NCI-H187 (cell line): Measurements from ENCODE around the gene EDRF1.

Experiments used
- DNase-seq, 2 experiments: peaks; one replicate each; lab custom pipeline; 2025; lab: John Stamatoyannopoulos, UW

EDRF1 gene

DNA sequence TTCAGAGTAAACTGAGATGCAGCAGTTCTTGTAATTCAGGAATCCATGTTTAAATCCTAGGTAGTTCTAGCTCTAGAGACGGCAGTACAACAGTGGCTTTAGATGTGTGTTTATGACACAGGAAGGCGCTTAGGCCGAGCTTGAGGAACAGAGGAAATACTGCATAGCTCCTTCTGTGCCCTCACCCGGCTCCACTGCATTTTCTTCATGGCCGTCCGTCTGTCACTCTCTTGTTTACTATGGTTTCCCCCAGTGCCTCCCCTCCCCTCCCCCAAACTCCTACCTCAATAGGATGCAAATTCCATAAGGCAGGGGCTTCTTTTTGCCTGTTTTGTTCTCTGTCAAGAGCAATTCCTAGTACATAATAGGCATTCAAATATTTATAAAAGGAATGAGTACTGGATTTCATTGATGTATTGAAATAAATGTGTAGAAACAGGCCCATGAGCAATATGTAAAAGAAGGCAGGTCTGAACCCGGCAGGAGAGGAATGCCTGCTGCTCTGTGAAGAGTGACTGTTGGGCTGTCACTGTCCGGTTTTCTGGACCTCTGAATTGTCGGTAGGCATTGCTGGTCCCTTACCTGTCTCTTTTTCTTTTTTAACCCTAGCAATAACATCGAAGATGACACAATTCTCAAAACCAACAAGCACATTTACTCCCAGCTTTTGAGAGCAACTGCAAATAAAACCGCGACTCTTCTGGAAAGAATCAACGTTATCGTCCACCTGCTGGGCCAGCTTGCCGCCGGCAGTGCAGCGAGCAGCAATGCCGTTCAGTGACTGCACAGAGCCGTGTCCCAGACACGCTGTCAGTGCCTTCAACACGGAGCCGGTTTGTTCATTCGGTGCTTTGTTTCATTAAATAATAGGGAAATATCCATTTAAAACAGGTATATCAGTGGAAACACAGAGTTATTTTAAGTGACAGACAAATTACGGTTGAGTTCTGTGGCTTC lies 43.5 kb downstream of the EDRF1 start:
- no peak for DNase-seq

GRCh38 chr10:125765835-125766234 lies 46.3 kb downstream of the EDRF1 start:
- no peak for DNase-seq

DNA sequence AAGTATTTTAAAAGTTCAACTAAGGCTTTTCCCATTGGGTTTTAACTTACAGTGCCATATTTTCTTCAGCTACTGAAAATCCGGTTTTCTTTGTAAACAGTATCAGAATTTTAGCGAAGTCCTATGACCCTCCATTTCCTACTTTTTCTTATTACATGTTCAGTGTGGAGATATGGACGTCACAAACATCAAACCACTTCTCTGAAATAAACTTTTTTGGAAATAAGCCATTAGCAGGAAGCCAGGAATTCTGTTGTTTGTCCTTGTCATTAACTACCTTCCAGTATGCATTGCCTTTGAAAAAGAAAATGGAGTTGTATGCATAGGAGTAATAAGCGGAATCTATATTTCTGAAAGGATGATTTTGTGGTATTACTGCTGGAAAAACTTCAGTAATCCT lies 47.0 kb downstream of the EDRF1 start:
- no peak for DNase-seq

- DNase-seq: no peak
These were observed 48.8 kb downstream of the EDRF1 start for GRCh38 chr10:125768219-125768855.

- no peak for DNase-seq
These were observed 49.7 kb downstream of the EDRF1 start for GRCh38 chr10:125769175-125769574.

- DNase-seq: no peak
These were observed 51.3 kb downstream of the EDRF1 start for GRCh38 chr10:125770844-125771243.

DNA sequence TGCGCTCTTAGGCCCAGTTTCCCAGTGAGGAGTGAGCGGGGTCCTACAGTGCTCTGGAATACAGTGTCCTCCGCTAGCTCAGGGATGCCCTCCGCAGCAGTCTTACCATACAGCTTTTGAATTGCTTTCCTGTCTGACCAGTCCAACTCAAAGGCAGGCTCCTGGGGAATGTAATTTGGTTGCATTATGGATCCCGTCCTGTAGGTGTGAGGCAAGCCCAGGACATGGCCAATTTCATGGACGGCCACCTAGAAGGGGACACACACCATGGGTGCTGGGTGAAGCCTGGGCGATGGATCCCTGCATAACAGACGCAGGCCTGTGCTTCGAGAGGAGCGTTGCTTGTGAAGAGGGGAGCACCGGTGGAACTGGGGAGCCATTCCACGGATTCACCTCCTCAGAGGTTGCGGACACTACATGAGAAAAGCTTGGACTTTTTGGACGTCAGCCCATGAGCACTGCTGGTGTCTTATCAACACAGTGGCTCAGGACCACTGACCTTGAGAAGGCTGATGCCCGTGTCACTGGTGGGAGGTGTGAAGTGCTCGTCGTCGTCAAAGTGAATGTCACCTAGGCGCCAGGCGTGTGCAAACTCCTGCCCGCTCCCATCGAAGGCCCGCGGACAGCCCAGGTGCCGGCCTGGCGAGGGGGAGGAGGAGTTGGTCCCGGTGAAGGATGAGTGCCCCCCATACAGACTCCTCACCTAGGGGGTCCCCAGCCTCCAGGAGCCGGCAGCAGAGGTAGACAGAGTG lies 52.8 kb downstream of the EDRF1 start:
- DNase-seq: no peak

GRCh38 chr10:125772864-125773180 lies 53.3 kb downstream of the EDRF1 start:
- DNase-seq: no peak

- no peak for DNase-seq
These were observed 54.4 kb downstream of the EDRF1 start for GRCh38 chr10:125773687-125774543.

GRCh38 chr10:125774581-125775191 lies 55.2 kb downstream of the EDRF1 start:
- no peak for DNase-seq

- DNase-seq: no peak
These were observed 56.1 kb downstream of the EDRF1 start, which contains the start of gene MMP21 for GRCh38 chr10:125775491-125776106. Gene MMP21 (minus strand): TSS chr10:125775821. CDS start chr10:125775821, 0 bp downstream.

DNA sequence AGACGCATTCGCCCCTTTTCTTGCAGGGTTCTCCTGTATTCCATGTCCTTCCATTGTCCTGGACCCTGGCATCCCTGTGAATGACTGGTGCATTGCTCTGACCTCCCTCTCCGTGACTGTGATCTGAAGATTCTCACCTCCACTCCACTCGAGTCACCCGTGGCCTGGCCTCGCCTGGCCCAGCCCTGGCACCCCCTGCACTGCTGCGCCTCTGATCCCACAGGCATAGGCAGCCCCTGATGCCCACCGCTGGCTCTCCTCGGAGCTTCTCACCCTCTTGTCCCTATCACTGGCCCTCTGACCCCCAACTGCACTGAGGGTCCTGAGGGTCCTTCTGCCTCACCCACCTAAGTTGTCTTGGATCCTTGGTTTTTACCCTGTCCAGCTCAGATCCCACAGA lies 58.3 kb downstream of the EDRF1 start:
- DNase-seq: no peak

GRCh38 chr10:125778556-125778955 lies 59.0 kb downstream of the EDRF1 start:
- DNase-seq: no peak

DNA sequence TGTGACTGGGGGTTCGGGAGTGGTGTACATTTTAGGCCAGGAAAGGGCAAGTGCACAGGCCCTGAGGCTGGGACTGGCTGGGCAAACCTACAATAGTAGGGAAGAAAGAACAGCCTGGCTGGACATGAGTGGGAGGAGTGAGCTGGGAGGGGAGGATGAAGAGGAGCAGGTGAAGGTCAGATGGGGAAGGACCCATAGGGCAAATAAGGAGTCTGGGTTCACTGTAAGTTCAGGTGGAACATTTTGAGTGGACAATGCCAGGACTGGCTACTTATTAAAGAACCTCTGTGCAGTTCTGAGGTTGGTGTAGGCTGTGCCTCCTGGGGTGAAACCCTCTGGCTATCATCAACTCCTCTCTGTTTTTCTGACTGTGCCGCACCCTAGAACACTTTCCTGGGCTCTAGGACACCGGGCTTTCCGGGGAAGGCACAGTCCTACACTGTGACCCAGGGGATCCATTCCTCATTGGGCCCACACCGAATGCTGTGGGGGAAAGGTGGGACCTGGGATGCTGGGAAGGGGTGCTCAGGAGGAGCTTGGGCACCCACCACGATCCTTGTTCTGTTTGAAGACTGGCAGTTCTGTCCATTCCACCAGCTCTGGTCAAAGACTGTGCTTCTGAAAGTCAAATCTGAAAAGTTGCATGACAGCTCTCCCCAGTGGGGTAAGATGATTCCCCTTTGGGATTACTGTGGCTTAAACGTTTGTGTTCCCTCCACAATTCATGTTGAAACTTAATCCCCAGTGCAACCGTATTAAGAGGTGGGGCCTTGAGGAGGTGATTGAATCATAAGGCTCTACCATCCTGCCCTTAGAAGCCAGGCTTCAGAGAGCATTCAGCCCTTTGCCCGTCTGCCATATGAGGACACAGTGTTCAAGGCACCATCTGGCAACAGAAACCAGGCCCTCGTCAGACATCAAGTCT lies 60.2 kb downstream of the EDRF1 start:
- DNase-seq: no peak

DNA sequence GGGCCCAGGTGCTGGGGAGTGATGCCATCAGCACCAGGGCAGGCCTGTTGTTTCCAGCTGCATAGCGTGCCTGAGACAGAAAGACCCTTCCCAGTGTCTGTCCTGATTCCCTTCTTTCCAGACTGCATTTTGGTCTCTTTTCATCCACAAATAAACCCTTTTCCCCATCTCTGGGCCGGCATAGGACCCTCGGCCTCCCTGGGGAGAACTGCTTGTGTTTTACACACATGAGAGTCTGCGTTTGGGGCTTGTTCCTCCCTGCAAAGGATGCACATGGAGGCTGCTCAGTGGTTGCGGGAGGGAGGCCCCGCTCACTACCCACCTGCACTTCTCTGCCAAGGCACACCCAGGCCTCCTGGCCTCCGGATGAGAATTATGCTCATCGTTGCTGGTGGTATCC lies 61.9 kb downstream of the EDRF1 start:
- no peak for DNase-seq

DNA sequence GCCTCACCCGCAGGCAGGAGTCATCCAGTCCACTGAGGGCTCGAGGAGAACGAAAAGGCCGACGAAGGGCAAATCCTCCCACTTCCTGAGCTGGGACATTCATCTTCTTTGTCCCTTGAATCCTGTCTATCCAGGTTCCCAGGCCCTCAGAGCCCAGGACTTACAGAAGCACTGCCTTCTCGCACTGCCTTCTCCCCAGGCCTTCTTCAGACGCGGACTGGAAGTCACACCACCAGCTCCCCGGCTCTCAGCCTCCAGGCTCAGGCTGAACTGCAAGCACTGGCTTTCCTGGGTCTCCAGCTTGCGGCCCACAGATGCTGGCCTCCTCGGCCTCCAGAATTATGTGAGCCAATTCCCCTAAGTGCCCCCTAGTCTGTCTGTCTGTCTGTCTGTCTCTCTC lies 62.5 kb downstream of the EDRF1 start:
- DNase-seq: no peak

- no peak for DNase-seq
These were observed 63.1 kb downstream of the EDRF1 start for GRCh38 chr10:125782616-125783015.

GRCh38 chr10:125783408-125783807 lies 63.9 kb downstream of the EDRF1 start:
- DNase-seq: no peak

GRCh38 chr10:125783957-125784356 lies 64.4 kb downstream of the EDRF1 start:
- no peak for DNase-seq

DNA sequence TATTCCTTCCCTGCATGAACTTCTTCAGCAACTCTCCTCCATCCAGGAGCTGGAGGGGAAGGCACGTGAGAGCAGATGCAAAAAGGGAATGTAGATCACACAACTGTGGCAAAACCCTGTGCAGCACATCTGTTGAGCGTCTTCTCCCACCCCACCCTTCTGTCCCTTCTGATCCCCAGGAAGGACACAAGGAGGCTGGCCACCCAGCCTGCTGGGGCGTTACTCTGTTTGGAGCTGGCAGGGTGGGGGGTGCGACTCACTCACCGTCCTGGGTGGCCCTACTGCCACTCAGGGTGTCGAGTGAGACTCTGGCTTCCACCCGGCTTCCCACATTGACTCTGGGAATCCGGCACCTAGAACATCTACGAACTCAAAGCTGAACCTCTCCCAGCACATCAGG lies 66.3 kb downstream of the EDRF1 start:
- DNase-seq: no peak
